Iris pigment epithelial cell (primary cell): ENCODE measurements around the gene MALAT1.

ENCODE experiments used
- DNase-seq: peaks from one replicate; pipeline ENCODE4 v3.0.0-alpha.2; 2011; ENCODE audit warnings: low read depth

Gene MALAT1

DNA sequence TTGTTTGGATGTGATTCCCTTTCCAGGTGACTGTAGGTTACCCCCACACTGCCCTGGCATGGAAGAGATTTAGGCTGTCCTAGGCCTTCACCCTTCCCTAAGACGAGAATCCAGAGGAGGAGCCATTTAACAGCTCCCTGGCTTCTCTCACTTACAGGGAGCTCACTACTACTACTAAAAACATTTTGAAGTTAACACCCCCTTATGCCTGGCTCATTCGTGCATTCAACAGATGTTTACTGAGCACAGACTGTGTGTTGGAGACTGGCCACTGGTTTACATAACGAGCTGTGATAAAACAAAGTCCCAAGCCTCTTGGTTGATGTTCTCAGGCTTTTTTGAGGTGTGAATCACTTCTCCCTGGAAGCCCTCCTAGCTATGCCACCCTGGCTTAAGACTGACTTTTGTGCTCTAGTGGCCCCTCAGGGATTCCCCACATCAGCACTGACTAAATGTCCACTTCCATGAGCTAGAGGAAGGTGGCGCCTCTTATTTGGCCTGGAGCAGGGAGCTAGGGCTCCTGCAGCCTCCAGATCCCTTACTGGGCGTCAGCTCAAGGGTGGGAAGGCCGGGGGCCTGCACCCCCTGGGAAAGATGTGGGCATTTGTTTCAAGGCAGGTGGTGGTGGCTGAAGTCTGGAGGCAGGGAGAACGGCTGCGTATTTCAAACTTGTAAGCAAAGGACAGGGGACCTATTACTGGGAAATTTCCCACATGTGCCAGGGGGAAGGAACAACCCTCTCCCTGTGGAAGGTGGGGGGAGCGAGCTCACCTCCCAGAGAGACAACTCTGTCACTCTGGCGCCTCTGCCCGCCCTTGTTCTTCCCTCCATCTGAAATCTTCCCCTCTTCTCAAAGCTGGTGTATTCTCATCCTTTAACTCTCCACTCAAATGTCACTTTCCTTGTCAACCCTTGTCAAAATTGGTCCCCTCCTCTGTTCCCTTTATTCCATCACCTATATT is 19.4 kb upstream of the MALAT1 start:
- peak; percentile 89 for DNase-seq

DNA sequence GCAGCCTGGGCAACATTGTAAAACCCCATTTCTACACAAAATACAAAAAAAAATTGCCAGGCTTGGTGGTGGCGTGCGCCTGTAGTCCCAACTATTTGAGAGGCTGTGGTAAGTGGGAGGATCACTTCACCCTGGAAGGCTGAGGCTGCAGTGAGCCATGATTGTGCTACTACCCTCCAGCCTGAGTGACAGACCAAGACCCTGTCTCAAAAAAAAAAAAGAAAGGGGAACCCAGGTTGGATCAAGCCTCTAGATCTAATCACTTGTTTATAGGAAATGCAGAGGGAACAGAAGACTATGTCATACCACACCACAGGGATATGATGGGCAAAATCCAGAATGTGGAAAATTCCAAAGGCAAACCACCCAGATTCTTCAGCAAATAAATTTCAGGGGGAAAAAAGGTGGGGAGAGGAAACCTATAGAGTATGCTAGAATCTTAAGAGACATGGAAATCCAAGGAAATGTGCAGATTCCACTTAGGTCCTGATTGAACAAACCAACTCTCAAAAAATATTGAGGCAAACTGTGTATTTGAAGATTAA is 16.5 kb upstream of the MALAT1 start:
- DNase-seq = no peak

DNA sequence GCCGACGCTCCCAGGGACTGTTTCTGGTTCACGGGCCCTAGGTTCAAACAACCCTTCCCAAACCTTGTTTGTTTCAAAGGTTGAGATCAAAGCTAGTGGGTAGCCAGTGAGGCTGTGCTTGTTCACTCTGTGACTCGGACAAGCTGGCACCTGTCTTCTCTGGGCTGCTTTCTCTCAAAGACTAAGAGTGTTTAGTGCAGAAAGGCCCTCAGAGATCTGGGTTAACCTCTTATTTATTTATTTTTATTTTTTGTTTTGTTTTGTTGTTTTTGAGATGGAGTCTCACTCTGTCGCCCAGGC is 13.0 kb upstream of the MALAT1 start:
- DNase-seq = no peak

DNA sequence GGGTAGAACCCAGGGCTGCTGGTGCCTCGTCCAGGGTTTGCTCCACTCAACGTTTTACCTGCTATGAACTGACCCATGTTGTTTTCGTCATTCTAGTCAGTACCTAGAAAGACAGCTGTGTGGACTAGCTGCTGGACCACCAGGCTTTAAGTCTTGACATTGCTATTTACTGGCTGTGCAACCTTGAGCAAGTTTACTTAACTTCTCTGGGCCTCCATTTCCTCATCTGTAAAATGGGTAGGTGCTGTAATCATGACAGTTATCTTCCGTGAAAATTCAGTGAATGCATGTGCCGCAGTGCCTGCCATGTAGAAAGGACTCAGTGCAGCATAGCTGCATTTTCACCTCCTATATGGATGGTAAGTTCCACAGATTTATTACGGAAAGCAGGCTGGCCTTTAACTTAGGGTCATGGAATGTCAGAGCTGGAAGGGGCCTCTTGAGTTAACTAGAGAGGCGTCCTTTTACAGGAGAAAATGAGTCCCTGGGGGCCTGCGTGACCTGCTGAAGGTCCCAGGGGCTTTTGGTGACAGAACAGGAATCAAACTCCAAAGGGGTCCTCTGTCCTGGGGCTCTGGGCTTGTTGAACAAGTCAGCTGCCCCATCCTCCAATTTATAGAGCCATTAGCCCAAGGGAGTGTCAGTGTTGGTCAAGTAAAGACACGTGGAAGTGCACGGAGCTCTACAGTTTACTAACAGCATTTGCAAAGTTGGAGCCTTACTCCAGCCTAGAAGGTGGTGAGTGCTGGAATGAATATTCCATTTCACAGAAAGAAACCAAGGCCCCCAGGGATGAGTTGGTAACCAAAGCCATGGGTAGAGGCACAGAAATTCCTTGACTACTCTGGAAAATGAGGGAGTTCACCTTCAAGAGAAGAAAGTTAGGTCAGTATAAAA is 12.0 kb upstream of the MALAT1 start:
- DNase-seq = no peak

DNA sequence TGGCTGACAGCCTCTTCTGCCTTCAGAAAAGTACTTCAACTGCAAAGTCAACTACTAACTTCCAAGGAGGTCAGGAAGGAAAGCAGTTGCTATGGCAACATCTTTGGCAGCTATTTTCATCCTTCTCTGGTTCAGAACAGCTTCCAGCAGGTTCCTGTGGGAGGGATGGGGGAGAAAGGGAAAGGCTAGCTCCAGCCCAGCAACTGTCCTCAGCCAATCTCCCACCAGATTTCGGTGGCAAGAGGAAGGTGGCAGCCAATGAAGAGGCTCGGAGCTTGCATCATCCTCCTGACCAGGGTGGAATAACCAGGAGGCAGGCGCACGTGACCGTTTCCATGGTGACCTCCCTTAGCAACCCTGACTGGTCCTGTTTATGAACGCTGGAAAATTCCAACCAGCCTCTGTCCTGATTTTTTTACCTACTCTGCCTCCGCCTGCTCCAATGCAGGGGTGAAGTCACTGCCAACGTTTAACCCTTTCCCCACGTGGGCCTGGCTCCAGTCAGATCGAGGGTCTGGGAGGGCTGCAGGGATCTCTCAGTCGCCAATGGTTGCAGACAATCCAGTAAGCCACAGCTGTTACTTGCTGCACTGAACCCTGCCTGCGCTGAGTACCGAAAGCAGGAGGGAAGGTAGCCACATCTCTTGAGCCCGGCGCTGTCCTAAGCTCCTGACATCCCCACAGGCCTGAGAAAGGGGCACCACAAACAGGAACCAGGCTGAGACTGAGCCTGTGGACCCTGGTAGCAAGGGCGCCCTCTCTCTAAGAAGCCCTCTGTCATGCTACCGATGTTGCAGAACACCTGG is 11.2 kb upstream of the MALAT1 start:
- peak; percentile 100 for DNase-seq

DNA sequence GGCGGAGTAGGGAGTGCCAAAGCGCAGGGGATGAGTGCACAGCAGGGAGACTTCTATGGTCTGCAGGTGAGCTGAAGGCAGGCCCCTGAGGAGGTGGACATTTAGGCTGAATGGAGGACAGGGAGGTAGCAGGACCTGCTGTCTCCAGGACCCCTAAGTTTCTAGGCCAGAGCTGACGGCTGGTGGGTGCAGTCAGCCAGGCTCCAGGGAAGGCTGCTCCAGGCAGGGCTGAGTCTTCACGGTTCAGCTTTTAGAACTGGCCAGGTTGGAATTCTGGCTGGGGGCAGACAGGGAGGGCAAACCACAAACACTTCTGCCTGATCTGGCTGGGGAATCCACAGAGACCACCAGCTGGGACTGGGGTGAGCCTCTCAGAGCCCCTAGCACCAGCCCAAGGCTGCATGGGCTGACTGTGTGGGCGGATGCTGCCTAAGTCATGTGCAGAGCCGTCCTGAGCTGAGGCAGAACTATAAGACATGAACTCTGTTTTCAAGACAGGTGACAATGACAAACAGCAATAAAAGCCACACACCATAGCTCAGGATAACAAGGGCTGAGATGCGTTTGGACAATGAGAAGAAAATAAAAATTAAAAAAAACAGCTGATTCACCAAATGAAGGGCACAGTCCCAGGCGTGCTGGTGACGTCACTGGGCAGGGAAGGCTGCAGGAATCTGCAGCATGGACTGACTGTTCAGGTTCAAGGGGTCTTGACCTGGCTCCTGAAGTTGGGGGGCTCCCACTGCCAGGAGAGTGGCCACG is 10.4 kb upstream of the MALAT1 start:
- DNase-seq = peak; percentile 66

DNA sequence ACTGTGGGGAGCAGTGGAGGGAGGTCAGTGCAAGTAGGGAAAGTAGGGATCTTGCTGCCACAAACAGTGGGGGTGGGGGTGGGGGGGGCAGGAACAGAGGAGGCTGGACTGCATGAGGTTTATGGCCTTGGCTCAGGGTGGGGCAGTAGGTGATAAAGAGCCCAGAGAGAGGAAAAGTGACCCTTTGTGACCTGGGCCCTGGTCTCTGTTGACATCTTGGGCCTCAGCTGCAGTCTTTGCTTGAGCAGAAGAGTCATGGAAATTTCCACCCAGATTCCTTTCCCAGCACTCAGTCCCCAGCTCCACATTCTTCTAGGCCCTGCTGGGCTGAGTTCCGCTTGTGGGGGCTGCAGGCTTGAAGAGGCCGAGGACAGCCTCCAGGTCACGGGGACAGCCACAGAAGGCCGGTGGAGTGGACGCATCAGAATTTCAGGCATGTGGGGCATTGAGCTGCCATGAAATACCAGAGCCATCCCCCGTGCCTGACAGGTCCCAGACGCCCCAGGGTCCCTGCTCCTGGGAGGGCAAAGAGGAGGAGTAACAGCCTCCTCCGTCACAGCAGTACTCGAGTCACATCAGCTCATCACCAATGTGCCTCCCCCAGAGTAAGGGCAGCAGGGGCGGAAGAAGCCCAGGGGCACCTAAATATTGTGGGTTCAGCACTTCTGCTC is 9.7 kb upstream of the MALAT1 start:
- peak; percentile 87 for DNase-seq

DNA sequence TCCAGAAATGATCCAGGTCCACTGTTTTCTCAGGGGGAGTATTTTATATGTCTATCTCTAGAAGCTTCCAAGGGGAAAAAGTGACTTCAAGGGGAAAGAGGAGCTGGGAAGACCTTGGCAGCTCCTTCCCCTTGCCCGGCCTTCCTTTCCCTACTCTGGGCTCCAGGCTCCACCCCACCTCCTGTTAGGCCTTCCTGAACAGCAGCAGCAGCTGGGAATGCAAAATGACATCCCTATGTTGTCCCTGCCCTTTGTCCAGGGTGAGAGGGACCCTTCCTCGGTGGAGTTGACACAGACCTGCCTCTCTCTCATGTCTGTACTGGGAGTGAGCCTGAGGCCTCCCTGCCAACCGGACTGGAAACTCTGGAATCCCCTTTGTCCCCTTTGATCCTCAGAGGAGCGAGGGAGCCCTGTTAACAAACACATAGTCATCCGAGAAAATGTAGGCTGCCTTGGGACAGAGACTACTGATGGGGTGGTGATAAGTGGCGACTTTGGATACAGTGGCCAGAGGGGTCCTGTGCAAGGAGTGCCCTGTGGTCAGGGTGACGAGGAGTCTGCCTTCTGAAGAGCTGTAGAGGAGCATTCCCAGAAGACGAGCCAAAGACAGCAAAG is 9.0 kb upstream of the MALAT1 start:
- DNase-seq = no peak

DNA sequence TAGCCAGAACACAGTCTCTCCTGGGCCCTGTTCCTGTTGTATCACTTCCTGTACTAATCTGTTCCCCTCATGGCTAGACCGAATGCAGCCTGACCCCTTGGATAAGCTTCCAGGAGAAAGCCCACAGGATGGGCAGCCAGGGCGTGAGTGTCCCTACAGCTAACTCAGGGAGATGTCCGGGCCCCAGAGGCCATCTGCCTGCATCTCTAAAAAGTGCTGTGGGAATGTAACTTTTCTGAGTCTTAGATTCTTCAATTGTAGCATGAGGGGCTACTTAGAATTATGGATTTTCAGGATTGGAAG is 7.7 kb upstream of the MALAT1 start:
- no peak for DNase-seq

DNA sequence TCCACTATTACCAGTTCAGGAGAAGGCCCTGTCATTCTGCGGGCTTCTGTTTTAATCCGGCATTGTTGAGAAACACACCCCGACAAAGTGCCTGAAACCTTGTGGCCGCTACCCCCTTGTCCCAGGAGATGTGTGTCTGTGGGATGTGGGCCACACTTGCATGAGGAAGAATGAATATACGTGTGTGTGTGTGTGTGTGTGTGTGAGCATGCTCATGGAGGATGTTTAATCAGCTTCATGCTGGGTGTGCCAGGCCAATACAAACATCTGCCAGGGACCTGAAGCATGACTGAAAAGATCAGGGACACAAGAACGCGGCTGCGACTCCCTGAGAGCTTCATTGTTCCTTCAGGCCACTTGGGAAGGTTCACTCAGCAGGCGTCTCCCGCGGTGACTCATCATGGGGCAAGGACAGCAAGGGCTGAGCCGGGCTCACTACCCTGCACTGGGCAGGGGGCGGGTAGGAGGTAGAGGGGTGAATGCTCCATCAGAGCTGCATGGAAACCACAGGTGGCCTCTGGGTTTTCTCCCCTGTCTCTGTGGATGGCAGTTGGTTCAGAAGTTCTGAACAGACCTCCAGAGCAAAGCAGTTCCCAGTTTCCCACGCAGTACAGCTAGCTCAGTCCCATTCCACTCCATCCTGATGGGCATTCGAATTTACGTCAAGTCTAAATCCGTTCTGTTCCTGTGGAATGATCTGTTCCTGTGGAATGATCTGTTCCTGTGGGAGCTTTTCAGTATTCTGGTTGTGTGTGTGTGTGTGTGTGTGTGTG is 7.0 kb upstream of the MALAT1 start:
- DNase-seq = peak; percentile 89

DNA sequence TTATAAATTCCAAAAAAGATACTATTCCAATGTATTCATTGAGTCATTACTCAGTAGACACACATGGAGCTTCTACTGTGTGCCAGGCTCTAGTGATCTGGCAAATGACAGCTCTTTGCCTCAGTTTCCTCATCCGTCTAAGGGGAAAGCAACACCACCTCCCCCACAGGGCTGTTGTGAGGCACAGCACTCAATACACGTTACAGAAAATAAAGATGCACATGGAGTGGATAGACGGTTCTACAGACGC is 6.5 kb upstream of the MALAT1 start:
- DNase-seq = no peak

DNA sequence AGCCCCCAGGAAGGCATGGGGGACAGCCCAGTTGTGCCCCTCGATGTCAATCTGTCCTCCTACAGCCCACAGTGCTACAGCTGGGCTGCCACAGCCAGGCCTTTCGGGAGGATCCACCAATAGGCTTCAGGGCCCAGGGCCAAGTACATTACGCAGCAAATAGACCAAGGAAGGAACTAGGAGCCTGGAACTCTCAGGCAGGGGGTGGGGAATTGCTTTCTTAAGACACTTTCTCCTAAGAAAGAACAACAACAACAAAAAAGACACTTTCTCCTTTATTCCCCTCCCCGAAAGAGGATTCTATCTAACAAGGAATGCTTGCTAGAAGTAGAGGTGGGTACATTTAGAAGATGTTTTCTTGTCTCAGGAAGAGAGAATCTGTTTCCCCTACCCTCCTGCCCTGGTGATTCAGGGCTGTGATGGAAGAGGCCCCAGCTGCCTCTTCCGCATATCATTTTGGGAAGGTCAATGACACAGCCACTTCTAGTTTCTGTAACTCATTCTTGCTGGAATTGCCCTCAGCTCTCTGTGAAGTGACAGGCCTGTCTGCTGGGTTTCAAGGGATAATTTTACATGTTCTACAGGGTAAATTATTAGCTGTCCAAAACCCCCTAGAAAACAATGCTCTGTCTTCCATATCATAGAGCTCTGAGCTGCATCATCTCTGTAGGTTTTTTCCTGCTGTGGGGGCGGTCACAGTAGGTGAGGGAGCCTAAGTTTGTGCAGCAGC is 6.0 kb upstream of the MALAT1 start:
- peak; percentile 91 for DNase-seq

DNA sequence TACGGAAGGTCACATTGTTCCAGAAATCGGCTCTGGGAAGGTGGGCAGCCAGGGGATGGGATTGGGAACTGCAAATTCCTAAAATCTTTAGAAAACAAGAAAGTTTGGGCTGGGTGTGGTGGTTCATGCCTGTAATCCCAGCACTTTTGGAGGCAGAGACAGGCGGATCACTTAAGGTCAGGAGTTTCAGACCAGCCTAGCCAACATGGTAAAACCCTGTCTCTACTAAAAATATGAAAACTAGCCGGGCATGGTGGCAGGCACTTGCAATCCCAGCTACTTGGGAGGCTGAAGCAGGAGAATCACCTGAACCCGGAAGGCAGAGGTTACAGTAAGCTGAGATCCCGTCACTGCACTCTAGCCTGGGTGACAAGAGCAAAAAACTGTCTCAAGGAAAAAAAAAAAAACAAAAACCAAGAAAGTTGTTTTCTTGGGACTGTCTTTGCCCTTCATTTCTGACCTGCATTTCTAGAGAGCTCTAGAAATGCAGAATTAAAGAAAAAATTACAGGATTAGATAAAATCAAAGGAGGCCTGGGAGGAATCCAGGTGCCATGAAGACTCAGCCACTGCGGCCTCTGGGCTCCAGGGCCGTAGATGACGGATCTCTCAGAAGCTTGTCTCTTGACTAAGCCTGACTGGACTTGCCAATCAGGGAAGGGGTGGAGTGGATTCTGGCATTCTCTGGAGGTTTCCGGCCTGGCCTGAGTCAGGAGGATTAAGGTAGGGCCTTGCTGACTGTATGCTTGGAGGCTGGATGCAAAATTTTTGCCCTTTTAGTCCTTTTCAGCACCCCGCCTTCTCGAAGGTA is 5.3 kb upstream of the MALAT1 start:
- peak; percentile 99 for DNase-seq

DNA sequence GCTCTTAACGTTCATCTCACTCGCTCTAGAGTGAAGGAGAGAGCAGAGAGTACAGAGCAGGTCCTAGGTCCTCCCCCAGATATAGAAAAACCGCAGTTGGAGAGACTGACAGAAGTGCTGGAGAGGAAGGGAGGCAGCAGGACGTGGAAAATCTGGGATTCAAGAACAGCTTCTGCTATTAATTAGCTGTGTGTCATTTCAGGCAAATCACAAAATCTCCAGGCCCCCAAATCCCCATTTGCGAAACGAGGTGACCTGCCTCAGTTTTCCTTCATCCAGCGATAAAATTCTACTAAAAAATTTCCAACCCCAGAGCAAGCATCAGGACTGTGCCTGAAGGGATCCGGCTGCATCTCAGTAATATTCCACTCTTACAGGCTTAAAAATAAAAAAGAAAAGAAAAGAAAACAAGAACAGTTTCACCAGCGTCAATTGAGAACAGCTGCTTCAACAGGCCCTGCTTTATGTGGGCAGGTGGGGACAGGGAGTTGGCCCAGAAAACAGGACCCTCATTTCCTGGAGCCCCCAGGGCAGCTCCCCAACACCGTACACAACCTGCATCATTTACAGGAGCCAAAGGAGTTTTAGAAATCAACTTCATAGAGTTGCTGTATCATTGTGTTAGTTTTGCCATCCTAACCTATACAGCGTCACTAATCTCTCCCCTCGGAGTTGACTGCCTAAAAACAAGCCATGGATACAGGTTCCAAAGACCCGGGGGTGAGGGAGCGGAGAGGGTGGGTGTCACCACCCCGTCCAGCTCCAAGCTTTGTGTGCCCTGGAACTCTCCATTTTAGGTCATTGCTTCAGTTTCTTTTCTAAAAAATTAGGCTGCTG is 2.3 kb upstream of the MALAT1 start:
- DNase-seq = peak; percentile 51

DNA sequence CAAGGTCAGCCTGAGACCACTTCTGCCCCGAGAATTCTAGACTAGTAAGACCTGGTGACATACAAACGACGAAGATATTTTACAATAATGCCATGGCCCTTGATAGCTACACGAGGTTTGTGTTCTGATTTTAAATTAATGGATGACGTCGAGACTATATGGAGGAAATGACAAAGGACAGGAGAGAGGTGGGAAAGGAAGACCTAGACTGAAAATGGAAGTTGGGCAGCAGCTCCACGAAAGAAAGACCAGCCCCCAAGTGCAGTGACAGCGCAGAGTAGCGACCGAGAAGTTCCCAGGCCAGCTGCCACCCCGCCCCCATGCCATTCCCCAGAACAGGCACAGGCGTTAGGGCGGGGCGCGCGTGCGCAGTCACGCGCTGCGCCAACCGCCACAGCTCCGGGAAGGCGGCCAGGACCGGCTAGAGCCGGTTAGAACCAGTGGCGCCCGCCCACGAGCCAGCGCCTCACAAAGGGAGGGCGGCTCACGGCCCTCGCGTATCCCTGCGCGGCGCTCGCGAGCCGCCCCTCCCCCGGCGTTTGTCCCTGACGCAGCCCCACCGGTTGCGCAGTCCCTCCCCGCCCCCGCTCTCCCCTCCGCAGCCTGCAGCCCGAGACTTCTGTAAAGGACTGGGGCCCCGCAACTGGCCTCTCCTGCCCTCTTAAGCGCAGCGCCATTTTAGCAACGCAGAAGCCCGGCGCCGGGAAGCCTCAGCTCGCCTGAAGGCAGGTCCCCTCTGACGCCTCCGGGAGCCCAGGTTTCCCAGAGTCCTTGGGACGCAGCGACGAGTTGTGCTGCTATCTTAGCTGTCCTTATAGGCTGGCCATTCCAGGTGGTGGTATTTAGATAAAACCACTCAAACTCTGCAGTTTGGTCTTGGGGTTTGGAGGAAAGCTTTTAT is 1.5 kb upstream of the MALAT1 start:
- peak; percentile 98 for DNase-seq

DNA sequence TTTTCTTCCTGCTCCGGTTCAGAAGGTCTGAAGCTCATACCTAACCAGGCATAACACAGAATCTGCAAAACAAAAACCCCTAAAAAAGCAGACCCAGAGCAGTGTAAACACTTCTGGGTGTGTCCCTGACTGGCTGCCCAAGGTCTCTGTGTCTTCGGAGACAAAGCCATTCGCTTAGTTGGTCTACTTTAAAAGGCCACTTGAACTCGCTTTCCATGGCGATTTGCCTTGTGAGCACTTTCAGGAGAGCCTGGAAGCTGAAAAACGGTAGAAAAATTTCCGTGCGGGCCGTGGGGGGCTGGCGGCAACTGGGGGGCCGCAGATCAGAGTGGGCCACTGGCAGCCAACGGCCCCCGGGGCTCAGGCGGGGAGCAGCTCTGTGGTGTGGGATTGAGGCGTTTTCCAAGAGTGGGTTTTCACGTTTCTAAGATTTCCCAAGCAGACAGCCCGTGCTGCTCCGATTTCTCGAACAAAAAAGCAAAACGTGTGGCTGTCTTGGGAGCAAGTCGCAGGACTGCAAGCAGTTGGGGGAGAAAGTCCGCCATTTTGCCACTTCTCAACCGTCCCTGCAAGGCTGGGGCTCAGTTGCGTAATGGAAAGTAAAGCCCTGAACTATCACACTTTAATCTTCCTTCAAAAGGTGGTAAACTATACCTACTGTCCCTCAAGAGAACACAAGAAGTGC is 661 bp upstream of the MALAT1 start:
- peak; percentile 70 for DNase-seq
